Tibial nerve (tissue), 4 donors: ENCODE data around the gene PIGZ. TPM values are rescaled to one million over a fixed set of nuclear protein-coding genes. Genes with fewer than 3 reads are reported as not detected.

ENCODE experiments used
- DNase-seq, 2 donors: peaks; one replicate each; pipeline ENCODE4 v3.0.0-alpha.2; 2019; ENCODE audit warnings: low spot score in 2 of 2
- H3K27ac ChIP-seq, 4 donors: fragments of 200-600 bp; sonication (generic) in 3 of 4; one replicate each; pipeline ENCODE4 v1.5.1; 2017 to 2019; ENCODE audit warnings: mild to moderate bottlenecking in 1 of 4
- H3K27me3 ChIP-seq, 2 donors: fragments of 200-600 bp; sonication (generic) in 1 of 2; one replicate each; pipeline versions ENCODE4 v1.5.1 to v1.6.0; 2017 to 2019
- H3K36me3 ChIP-seq, 3 donors: fragments of 200-600 bp; sonication (generic); one replicate each; pipeline ENCODE4 v1.5.1; 2018 to 2019
- H3K4me1 ChIP-seq, 4 donors: fragments of 200-600 bp; sonication (generic) in 3 of 4; one replicate each; pipeline ENCODE4 v1.5.1; 2017 to 2019
- H3K4me3 ChIP-seq, 4 donors: fragments of 200-600 bp; sonication (generic) in 3 of 4; one replicate each; pipeline ENCODE4 v1.5.1; 2017 to 2019; ENCODE audit warnings: mild to moderate bottlenecking in 1 of 4, moderate library complexity in 1 of 4
- H3K9me3 ChIP-seq, 4 donors: fragments of 200-600 bp; sonication (generic) in 3 of 4; one replicate each; pipeline ENCODE4 v1.5.1; 2017 to 2019
- EP300 ChIP-seq, 2 donors: sonication (generic); formaldehyde crosslinking; IDR thresholded peaks; one replicate each; pipeline ENCODE4 v1.6.1; 2017; ENCODE audit warnings: antibody characterized with exemption in 2 of 2, mild to moderate bottlenecking in 1 of 2
- POLR2A ChIP-seq, 2 donors: fragments of 450-650 bp; IDR thresholded peaks; one replicate each; pipeline ENCODE4 v1.6.1; 2017; ENCODE audit warnings: antibody characterized with exemption in 2 of 2, mild to moderate bottlenecking in 2 of 2, moderate library complexity in 2 of 2
- WGBS, 2 donors: methylation state at CpG; one replicate each; pipeline ENCODE4 v1.1.5; 2018; 5-methylcytosine and 5-hydroxymethylcytosine counted together
- total RNA-seq, 4 donors: library from RNA; depleted of rRNA; stranded (reverse); fragments of >200 nt; gene quantifications; one replicate each; pipeline ENCODE4 v1.1.0, GENCODE V29; 2016
- TF ChIP-seq, protein P1 (sequence below), 5 experiments: fragments of 200-600 bp in 3 of 5; fragments of 450-650 bp in 2 of 5; sonication (generic) in 3 of 5; IDR thresholded peaks; one replicate each; pipeline ENCODE4 v1.5.1; 2016 to 2019; ENCODE audit warnings: antibody characterized with exemption in 5 of 5, mild to moderate bottlenecking in 3 of 5, moderate library complexity in 2 of 5

The PIGZ gene
- total RNA-seq, 4 donors from 2014 or later = 14.9 to 31.8 (median 25.7) TPM

DNA sequence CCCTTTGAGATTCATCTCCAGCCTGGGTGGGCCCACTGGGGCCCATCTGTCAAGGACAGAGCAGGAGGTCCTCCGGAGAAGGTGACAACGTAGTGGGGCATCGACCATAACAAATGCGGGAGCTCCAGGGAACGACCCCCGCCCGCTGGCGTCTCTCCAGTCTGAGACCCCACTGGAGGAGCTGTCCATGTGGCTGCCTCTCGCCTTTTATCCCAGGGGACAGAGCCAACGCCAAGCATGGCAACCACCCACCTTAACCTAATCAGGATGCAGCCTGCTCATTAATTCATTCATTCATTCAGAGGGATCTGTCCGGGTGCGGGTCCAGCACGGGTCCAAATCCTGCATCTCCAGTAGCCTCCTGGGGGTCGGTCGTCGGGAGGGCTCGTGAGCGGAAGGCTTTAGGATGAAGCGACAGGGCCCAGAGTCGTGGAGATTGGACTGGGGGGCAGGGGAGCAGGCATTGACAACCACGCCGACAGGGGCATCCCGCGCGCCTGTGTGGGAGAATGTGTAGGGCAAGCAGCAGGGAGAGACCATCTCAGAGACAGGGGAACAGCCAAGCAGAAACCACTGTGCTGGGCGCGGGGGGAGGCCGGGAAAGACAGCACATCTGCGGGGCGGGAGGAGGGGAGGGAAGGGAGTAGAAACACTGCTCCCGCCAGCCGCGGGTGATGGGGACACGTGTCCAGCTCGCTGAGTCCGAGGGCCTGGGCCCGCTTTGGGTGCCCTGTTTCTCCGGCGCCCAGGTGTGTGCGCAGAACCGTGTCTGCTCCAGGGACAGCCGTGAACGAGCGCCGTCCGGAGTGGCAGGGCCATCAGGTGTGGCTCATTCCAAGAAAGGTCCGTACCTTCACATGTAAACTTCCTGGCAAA is 1.9 kb downstream of the PIGZ start:
- Histone ChIP-seq H3K36me3 (peaks cover 0 to 25% (median 0%) of the 10 kb centered on the region in 3 donors), H3K27ac (no peak overlapping the region), H3K4me3 (no peak overlapping the region), H3K9me3 (no peaks in the 10 kb centered on the region), H3K4me1 (peaks cover 0 to 23% (median 4%) of the 10 kb centered on the region in 4 donors), H3K27me3 (no peaks in the 10 kb centered on the region)
- DNase-seq = no peak
- 61 to 67% methylated on average over 41 to 47 of the region's 47 CpGs for WGBS, 2 donors
- no peak for TF ChIP-seq POLR2A (IDR thresholded peaks at IDR 0.05)
- TF ChIP-seq, protein P1, sequence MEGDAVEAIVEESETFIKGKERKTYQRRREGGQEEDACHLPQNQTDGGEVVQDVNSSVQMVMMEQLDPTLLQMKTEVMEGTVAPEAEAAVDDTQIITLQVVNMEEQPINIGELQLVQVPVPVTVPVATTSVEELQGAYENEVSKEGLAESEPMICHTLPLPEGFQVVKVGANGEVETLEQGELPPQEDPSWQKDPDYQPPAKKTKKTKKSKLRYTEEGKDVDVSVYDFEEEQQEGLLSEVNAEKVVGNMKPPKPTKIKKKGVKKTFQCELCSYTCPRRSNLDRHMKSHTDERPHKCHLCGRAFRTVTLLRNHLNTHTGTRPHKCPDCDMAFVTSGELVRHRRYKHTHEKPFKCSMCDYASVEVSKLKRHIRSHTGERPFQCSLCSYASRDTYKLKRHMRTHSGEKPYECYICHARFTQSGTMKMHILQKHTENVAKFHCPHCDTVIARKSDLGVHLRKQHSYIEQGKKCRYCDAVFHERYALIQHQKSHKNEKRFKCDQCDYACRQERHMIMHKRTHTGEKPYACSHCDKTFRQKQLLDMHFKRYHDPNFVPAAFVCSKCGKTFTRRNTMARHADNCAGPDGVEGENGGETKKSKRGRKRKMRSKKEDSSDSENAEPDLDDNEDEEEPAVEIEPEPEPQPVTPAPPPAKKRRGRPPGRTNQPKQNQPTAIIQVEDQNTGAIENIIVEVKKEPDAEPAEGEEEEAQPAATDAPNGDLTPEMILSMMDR (IDR thresholded peaks at IDR 0.05) = no peak
- TF ChIP-seq EP300 (IDR thresholded peaks at IDR 0.05) = no peak

DNA sequence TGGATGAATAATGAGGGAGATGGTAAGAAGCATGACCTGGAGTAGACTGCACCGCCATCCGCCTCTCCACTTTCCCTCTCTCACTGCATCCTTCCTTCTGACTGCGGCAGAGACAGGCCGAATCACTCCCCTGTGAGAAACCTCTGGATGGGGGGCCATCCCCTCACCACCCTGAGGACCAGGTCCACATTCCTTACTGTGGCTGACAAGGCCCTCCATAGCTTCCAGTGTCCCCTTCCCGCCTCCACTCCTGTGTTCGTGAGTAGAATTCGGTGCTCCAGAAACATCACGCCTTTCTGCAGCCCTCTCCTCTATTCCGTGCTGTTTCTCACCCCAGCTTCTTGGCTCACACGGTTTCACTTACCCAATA is 2.8 kb downstream of the PIGZ start:
- 89 to 91% methylated on average over 10 of the region's 10 CpGs for WGBS, 2 donors
- Histone ChIP-seq H3K9me3 (no peaks in the 10 kb centered on the region), H3K27me3 (no peaks in the 10 kb centered on the region), H3K4me1 (peaks cover 0 to 23% (median 4%) of the 10 kb centered on the region in 4 donors), H3K4me3 (no peak overlapping the region), H3K27ac (no peak overlapping the region), H3K36me3 (peaks cover 0 to 29% (median 0%) of the 10 kb centered on the region in 3 donors)
- no peak for DNase-seq
- TF ChIP-seq, protein P1 (IDR thresholded peaks at IDR 0.05) = no peak

DNA sequence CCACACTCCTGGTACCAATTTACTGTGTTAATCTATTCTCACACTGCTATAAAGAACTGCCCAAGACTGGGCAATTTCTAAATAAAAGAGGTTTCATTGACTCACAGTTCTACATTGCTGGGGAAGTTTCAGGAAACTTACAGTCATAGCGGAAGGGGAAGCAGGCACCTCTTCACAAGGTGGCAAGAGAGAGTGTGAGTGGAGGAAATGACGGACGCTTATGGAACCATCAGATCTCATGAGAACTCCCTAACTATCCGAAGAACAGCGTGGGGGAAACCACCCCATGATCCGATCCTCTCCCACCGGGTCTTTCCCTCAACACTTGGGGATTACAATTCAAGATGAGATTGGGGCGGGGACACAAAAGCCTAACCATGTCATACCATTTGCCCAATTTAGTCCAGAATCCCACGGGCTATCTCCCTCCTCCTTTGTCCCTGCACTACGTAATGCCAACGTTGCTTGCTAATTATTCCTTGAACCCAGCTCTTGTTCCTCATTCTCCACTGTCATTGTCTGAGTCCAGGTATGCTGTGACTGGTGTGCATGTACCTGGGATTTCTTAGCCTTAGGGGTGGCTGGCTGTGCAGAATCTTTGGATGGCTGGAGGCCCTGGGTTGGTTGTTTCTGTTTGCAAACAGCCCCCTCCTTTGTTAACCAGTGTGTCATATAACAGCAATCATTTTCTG is 3.4 kb downstream of the PIGZ start:
- Histone ChIP-seq H3K9me3 (no peaks in the 10 kb centered on the region), H3K27me3 (no peaks in the 10 kb centered on the region), H3K4me3 (no peak overlapping the region), H3K4me1 (peaks cover 0 to 23% (median 4%) of the 10 kb centered on the region in 4 donors), H3K36me3 (peaks cover 0 to 29% (median 0%) of the 10 kb centered on the region in 3 donors), H3K27ac (no peak overlapping the region)
- TF ChIP-seq POLR2A (IDR thresholded peaks at IDR 0.05) = no peak
- TF ChIP-seq, protein P1 (IDR thresholded peaks at IDR 0.05) = no peak
- no peak for TF ChIP-seq EP300 (IDR thresholded peaks at IDR 0.05)
- DNase-seq = no peak
- 90 to 91% methylated on average over 11 of the region's 11 CpGs for WGBS, 2 donors

DNA sequence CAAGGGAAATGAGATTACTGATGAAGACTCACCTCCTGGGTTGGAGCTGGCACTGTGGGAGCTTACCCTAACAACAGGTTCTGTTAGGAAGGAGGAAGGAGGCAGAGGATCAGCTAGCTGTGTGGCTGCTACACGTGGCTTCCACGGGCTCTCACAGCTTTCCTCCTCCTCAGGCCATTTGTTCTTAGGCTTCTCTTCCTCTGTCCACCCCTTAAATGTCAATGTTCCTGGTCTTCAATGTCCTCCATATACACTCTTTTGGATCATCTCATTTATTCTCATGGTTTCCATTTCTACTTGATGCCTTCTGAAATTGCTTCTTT is 5.0 kb downstream of the PIGZ start:
- Histone ChIP-seq H3K27ac (no peak overlapping the region), H3K9me3 (no peaks in the 10 kb centered on the region), H3K4me1 (peaks cover 0 to 20% (median 4%) of the 10 kb centered on the region in 4 donors), H3K27me3 (no peaks in the 10 kb centered on the region), H3K36me3 (peaks cover 0 to 29% (median 0%) of the 10 kb centered on the region in 3 donors), H3K4me3 (no peak overlapping the region)
- DNase-seq = no peak
- TF ChIP-seq POLR2A (IDR thresholded peaks at IDR 0.05) = no peak
- TF ChIP-seq EP300 (IDR thresholded peaks at IDR 0.05) = no peak
- TF ChIP-seq, protein P1 (IDR thresholded peaks at IDR 0.05) = no peak
- WGBS, 2 donors = 70 to 73% methylated on average over 2 of the region's 2 CpGs
